22Rv1 (cell line): ENCODE data around the gene GALNT18.

Experiments
- H3K27ac ChIP-seq: fragments of 450-650 bp; 2 replicates; pipeline ENCODE4 v1.5.1; 2017
- ZFX ChIP-seq: fragments of 450-650 bp; IDR thresholded peaks from 2 replicates; pipeline ENCODE4 v1.6.1; 2017; ENCODE audit warnings: antibody characterized with exemption, borderline replicate concordance
- TF ChIP-seq, protein P1 (sequence below): fragments of 450-650 bp; IDR thresholded peaks from 2 replicates; pipeline ENCODE4 v1.5.1; 2017; ENCODE audit warnings: mild to moderate bottlenecking

GALNT18 gene

DNA sequence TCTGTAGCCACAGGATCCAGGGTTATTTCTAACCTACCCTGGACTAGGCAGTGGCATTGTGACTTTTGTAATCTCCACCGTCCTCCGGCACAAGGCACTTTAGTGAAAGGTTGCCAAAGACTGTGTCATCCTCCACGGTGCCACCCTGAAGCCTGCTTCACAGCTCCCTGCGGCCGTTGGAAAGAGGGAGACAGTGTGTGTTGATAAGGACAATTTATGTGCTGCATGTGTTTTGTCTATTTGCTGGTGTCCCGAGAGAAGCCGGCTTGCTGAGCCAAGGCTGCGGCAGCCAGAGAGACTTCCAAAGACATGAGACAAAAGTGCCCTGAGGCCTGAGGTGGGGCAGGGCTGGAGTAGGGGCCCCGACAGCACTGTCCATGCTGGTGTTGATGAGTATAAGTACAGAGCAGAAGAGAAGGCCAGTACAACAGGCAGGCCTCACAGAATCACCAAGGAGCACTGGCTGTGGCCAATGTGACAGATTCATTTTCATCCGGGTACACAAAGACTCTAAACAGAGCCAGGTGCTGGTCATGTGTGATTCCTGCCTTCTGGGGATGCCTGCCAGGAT, 40.9 kb downstream of the GALNT18 start:
- no peak for TF ChIP-seq ZFX
- TF ChIP-seq, protein P1, sequence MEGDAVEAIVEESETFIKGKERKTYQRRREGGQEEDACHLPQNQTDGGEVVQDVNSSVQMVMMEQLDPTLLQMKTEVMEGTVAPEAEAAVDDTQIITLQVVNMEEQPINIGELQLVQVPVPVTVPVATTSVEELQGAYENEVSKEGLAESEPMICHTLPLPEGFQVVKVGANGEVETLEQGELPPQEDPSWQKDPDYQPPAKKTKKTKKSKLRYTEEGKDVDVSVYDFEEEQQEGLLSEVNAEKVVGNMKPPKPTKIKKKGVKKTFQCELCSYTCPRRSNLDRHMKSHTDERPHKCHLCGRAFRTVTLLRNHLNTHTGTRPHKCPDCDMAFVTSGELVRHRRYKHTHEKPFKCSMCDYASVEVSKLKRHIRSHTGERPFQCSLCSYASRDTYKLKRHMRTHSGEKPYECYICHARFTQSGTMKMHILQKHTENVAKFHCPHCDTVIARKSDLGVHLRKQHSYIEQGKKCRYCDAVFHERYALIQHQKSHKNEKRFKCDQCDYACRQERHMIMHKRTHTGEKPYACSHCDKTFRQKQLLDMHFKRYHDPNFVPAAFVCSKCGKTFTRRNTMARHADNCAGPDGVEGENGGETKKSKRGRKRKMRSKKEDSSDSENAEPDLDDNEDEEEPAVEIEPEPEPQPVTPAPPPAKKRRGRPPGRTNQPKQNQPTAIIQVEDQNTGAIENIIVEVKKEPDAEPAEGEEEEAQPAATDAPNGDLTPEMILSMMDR = no peak
- no peak overlapping the region for H3K27ac ChIP-seq

DNA sequence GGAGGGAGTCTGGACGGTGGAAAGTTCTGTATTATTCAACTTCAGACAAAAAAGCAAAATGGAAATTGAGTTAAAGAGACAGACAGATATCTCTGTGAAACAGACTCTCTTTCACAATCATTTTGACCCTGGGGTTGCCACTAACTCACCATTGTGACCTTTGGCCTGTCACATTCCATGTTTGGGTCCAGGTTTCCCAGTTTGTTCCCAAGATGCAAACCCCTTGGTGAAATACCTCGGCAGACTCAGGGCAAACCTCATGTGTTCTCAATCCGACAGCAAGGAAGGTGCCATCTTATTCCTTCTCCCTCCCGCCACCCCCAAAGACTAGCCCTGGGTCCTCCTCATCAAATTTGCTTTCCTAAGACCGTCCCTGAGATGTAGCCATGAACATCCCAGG, 41.8 kb downstream of the GALNT18 start:
- TF ChIP-seq ZFX = no peak
- TF ChIP-seq, protein P1 = no peak
- H3K27ac ChIP-seq = no peak overlapping the region

DNA sequence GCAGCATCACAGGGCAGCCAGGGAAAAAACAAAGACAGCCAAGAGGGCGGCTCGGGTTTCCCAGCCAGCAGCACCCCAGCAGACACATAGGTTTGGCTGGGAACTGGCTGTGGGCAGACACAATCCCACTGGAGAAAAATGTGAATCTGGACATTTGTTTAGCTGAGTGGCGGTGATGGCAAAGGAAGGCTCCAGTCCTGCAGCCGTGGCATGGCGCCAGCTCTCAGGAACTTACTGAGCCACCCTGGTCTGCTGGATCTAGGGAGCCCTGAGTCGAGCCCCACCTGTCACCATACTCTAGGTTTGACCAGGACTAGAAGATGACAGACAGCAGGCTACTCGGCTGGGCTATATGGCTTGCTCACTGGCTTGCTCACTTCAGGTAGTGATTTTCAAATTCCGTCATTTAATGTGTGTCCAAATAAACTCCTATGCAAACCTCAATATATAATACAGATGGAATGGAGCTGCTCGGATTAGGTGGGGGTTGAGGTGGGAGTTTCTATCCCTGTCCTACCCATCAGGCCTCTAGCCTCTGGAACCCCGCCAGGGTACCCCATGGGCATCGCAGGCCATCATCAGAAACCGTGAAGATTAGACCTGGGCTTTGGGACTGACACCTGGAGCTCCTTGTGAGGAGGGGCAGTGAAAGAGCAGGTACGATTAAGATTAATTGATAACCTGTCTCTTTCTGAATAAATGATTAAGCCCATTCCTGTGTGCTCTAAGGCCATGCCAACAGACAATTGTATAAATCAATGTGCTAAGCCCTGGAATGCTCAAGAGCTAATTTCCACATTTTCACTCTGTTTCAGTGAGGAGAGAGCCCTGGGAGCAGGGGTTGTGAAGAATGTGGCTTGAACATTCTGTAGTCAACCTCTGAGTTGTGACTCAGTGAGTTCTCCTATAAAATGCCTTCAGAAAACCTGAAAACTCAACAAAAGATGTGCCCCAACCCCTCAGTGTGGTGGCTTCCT, 42.5 kb downstream of the GALNT18 start:
- H3K27ac ChIP-seq = no peak overlapping the region
- TF ChIP-seq ZFX = no peak
- TF ChIP-seq, protein P1 = no peak

DNA sequence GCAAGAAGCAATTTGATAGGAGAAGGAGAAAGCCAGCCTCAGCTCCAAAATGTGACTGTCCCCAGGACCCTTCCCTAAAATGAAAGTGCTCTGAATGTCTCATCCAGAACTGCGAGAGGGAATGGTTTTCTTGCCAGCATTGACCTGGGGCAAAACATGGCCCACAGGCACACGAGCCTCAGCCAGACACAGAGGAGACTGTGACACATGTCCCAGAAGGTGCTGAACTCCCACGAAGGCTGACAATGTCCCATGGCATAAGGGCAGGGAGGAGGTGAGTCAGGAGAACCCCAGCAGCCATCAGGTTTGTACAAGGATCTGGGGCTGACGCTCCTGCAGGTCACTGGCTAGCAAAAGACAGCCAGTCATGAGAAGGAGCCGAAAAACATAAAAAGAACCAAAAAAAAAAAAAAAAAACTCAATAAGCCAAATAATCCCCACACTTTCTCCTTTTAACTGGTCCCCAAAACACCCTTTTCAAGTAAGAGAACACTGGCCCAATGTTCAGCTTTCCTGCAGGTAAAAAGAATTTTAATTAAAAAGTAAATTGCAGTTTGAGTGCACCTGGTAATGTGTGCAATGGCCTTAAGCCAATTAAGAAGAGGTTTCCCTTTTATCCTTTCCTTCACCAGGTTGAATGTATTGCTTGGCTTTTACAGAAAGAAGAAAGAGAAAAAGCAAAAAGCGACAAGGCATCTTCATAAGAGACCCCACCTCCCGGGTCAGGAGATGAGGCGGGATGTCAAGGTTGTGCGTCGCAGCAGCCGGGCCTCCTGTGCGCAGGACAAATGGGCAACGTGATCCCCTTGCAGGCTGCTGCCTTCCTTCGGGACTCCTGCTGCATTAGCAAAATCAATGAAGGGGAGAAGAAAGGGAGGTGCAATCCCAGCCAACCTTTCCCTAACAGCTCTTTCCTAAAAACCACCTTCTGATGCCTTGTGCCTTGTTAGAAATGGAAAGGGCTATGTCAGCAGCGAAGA, 43.6 kb downstream of the GALNT18 start:
- no peak overlapping the region for H3K27ac ChIP-seq
- no peak for TF ChIP-seq ZFX
- TF ChIP-seq, protein P1 = no peak

DNA sequence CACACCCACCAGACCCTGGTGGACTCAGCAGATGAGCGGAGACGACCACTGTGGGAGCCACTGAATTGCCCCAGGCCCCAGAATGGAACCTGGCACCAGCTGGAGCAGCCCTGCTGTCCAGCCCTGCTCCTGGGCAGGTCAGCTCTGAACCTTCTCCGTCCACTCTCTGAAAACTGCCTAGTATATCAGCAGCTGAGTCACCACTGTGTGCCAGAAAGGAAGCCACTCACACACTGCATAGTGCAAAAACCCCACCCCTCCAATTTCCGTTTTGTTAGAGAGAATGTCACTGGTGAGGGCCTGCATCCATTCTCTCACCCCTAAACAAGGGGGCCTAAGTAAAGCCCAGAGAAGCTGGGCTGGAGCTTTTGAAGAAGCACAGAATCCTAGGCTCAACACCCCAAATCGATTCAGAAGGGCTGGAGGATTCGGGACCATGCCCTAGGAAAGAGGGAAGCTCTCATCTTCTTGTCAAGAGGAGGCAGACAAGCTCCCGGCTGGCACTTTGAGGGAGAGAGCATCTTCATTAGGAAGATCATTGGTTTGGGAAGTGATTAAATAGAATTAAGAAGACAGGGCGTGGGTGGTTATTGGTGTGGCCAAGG, 44.5 kb downstream of the GALNT18 start:
- TF ChIP-seq ZFX = no peak
- TF ChIP-seq, protein P1 = no peak
- no peak overlapping the region for H3K27ac ChIP-seq

DNA sequence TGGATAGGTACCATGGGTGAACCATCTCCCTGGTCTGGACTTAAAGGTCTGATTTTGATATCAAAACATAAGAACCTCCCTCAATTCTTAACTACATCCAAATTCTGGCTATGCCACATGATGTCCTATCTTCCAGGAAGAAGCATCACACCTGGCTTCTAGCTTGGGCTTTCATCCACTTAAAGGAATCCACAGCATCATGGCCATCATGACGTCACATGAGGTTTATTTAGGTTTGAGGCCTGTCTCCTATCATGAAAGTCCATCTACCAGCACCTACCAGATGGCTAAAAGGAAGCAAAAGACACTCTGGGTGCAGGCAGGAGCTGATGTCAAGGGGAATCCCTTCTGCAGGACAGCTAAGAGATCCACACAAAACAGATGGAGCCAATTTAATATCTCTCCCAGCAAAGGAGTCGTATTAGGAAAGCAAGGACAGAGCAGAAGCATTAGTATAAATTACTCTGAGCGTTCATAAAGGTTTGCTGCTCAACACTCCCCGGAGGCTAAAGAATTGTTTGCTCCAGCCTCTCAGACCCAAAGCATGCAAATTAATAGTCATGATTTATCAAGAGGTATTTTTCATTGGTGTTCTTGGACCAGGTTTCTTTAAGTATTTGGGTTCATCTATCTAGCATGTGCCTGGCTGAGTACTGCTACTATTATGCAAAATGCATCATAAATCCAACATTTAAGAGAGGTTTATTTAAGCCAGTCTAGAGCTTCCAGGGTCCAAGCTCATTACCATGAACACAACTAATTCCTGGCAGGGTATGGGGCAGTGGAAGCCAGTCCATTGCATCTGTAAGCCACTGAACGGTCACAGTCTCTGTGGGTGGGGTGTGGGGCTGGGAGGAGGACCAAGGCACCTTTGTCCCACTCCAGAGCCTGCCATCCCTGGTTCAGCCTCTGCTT, 47.2 kb downstream of the GALNT18 start:
- no peak overlapping the region for H3K27ac ChIP-seq
- TF ChIP-seq ZFX = no peak
- TF ChIP-seq, protein P1 = no peak
